Measurements from ENCODE around the gene TMEM225. TPM values are rescaled to one million over a fixed set of nuclear protein-coding genes. Genes with fewer than 3 reads are reported as not detected.

The TMEM225 gene
- total RNA-seq, 1 experiment from 2014 or later: not detected

GRCh38 chr11:123839131-123839530 lies 46.3 kb downstream of the TMEM225 start:
- H4K20me1 ChIP-seq (ENCODE audit: insufficient read depth, low read depth, low read length): no peaks in the 10 kb centered on the region
- DNase-seq: no peak
- no peak overlapping the region for H3K4me2 ChIP-seq (ENCODE audit: low read depth, low read length, poor library complexity, severe bottlenecking)
- H3K27ac ChIP-seq (ENCODE audit: low read length): no peak overlapping the region
- H2AFZ ChIP-seq (ENCODE audit: low read length): no peak overlapping the region
- H3K4me1 ChIP-seq (ENCODE audit: low read length): no peaks in the 10 kb centered on the region
- no peak overlapping the region for H3K9ac ChIP-seq (ENCODE audit: low read length)
- no peaks in the 10 kb centered on the region for H3K79me2 ChIP-seq (ENCODE audit: low read length)
- no peak overlapping the region for H3K4me3 ChIP-seq (ENCODE audit: low read length)
- no peaks in the 10 kb centered on the region for H3K27me3 ChIP-seq (ENCODE audit: low read length)
- H3K9me2 ChIP-seq (replicated peaks; ENCODE audit: insufficient read depth, low read length): no peaks in the 10 kb centered on the region
- no peaks in the 10 kb centered on the region for H3K9me3 ChIP-seq (ENCODE audit: low read length)
- no peaks in the 10 kb centered on the region for H3K36me3 ChIP-seq (ENCODE audit: insufficient read depth, low read length)

GRCh38 chr11:123838659-123839058 lies 46.8 kb downstream of the TMEM225 start:
- Histone ChIP-seq H3K27me3 (ENCODE audit: low read length) (no peaks in the 10 kb centered on the region), H3K4me2 (ENCODE audit: low read depth, low read length, poor library complexity, severe bottlenecking) (no peak overlapping the region), H2AFZ (ENCODE audit: low read length) (no peak overlapping the region), H3K9me3 (ENCODE audit: low read length) (no peaks in the 10 kb centered on the region), H3K9ac (ENCODE audit: low read length) (no peak overlapping the region), H3K27ac (ENCODE audit: low read length) (no peak overlapping the region), H3K4me3 (ENCODE audit: low read length) (no peak overlapping the region), H3K79me2 (ENCODE audit: low read length) (no peaks in the 10 kb centered on the region), H3K4me1 (ENCODE audit: low read length) (no peaks in the 10 kb centered on the region), H4K20me1 (ENCODE audit: insufficient read depth, low read depth, low read length) (no peaks in the 10 kb centered on the region), H3K9me2 (replicated peaks; ENCODE audit: insufficient read depth, low read length) (no peaks in the 10 kb centered on the region), H3K36me3 (ENCODE audit: insufficient read depth, low read length) (no peaks in the 10 kb centered on the region)
- no peak for DNase-seq

GRCh38 chr11:123838199-123838598 lies 47.3 kb downstream of the TMEM225 start:
- Histone ChIP-seq H3K9me3 (ENCODE audit: low read length) (no peaks in the 10 kb centered on the region), H3K79me2 (ENCODE audit: low read length) (no peaks in the 10 kb centered on the region), H3K9ac (ENCODE audit: low read length) (no peak overlapping the region), H3K36me3 (ENCODE audit: insufficient read depth, low read length) (no peaks in the 10 kb centered on the region), H3K9me2 (replicated peaks; ENCODE audit: insufficient read depth, low read length) (no peaks in the 10 kb centered on the region), H3K4me3 (ENCODE audit: low read length) (no peak overlapping the region), H3K27ac (ENCODE audit: low read length) (no peak overlapping the region), H4K20me1 (ENCODE audit: insufficient read depth, low read depth, low read length) (no peaks in the 10 kb centered on the region), H3K4me1 (ENCODE audit: low read length) (no peaks in the 10 kb centered on the region), H3K4me2 (ENCODE audit: low read depth, low read length, poor library complexity, severe bottlenecking) (no peak overlapping the region), H3K27me3 (ENCODE audit: low read length) (no peaks in the 10 kb centered on the region), H2AFZ (ENCODE audit: low read length) (no peak overlapping the region)
- DNase-seq: no peak

- Histone ChIP-seq H3K4me1 (ENCODE audit: low read length) (no peaks in the 10 kb centered on the region), H3K4me3 (ENCODE audit: low read length) (no peak overlapping the region), H3K27me3 (ENCODE audit: low read length) (no peaks in the 10 kb centered on the region), H3K9ac (ENCODE audit: low read length) (no peak overlapping the region), H4K20me1 (ENCODE audit: insufficient read depth, low read depth, low read length) (no peaks in the 10 kb centered on the region), H3K4me2 (ENCODE audit: low read depth, low read length, poor library complexity, severe bottlenecking) (no peak overlapping the region), H3K79me2 (ENCODE audit: low read length) (no peaks in the 10 kb centered on the region), H3K27ac (ENCODE audit: low read length) (no peak overlapping the region), H2AFZ (ENCODE audit: low read length) (no peak overlapping the region), H3K36me3 (ENCODE audit: insufficient read depth, low read length) (no peaks in the 10 kb centered on the region), H3K9me3 (ENCODE audit: low read length) (no peaks in the 10 kb centered on the region), H3K9me2 (replicated peaks; ENCODE audit: insufficient read depth, low read length) (no peaks in the 10 kb centered on the region)
- no peak for DNase-seq
These were observed 52.4 kb downstream of the TMEM225 start for GRCh38 chr11:123833095-123833494.

Other genes with a start within 250 kb of the TMEM225 start
- not detected in 2 replicates for gene SCN3B, start 231.0 kb downstream of the TMEM225 start, total RNA-seq (2014; rRNA removed; shearing (Covaris generic); ENCODE audit: low replicate concordance)
- 4.7 and 8.7 TPM in 2 replicates for gene ZNF202, start 144.0 kb downstream of the TMEM225 start, total RNA-seq (2014; rRNA removed; shearing (Covaris generic); ENCODE audit: low replicate concordance)
- not detected in 2 replicates for gene OR6X1, start 131.2 kb downstream of the TMEM225 start, total RNA-seq (2014; rRNA removed; shearing (Covaris generic); ENCODE audit: low replicate concordance)
- not detected in 2 replicates for gene OR6M1, start 79.3 kb downstream of the TMEM225 start, total RNA-seq (2014; rRNA removed; shearing (Covaris generic); ENCODE audit: low replicate concordance)
- gene OR8D4, start 16.5 kb upstream of the TMEM225 start, total RNA-seq (2014; rRNA removed; shearing (Covaris generic); ENCODE audit: low replicate concordance): not detected in 2 replicates
- gene OR4D5, start 53.9 kb upstream of the TMEM225 start, total RNA-seq (2014; rRNA removed; shearing (Covaris generic); ENCODE audit: low replicate concordance): not detected in 2 replicates
- gene OR6T1, start 58.2 kb upstream of the TMEM225 start, total RNA-seq (2014; rRNA removed; shearing (Covaris generic); ENCODE audit: low replicate concordance): not detected in 2 replicates
- not detected in 2 replicates for gene OR10S1, start 92.1 kb upstream of the TMEM225 start, total RNA-seq (2014; rRNA removed; shearing (Covaris generic); ENCODE audit: low replicate concordance)
- not detected in 2 replicates for gene OR10G6, start 109.5 kb upstream of the TMEM225 start, total RNA-seq (2014; rRNA removed; shearing (Covaris generic); ENCODE audit: low replicate concordance)
- not detected in 2 replicates for gene OR10G4, start 127.3 kb upstream of the TMEM225 start, total RNA-seq (2014; rRNA removed; shearing (Covaris generic); ENCODE audit: low replicate concordance)
- not detected in 2 replicates for gene OR10G9, start 137.3 kb upstream of the TMEM225 start, total RNA-seq (2014; rRNA removed; shearing (Covaris generic); ENCODE audit: low replicate concordance)
- gene OR10G8, start 141.1 kb upstream of the TMEM225 start, total RNA-seq (2014; rRNA removed; shearing (Covaris generic); ENCODE audit: low replicate concordance): not detected in 2 replicates
- gene OR10G7, start 155.7 kb upstream of the TMEM225 start, total RNA-seq (2014; rRNA removed; shearing (Covaris generic); ENCODE audit: low replicate concordance): not detected in 2 replicates
- gene VWA5A, start 229.8 kb upstream of the TMEM225 start, total RNA-seq (2014; rRNA removed; shearing (Covaris generic); ENCODE audit: low replicate concordance): not detected in 2 replicates

Data from Karpas-422 (cell line).